ENCODE data around the gene CDC123.

DNA sequence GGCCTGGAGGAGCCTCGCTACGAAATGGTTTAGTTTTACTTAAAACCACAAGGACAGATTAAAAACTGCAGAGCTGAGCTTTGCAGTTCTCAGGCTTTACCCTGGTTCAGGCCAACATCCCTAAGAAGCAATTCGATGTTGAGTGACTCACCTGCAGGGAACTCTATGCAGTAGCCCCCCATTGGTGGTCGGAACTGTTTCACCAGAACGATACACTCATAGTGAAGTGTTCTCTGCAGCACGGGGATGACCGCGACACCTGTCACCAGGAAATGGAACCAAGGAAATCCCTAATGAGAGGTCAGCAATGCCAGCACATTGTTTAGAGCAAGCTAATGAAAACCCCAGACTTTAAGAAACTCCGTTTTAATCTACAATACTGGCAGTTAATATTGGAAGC is 18.3 kb upstream of the CDC123 start:
- no peak for TF ChIP-seq CTCF (IDR thresholded peaks at IDR 0.05)
- TF ChIP-seq POLR2A (IDR thresholded peaks at IDR 0.05), result no peak
- no peak for TF ChIP-seq POLR2AphosphoS5 (IDR thresholded peaks at IDR 0.05)

All from sigmoid colon (tissue), 4 donors.